Measurements from ENCODE around the gene MRPL20.
"Not testable (repeated sequence)": the region's sequence is repeated elsewhere in the genome, so short reads cannot be mapped to it uniquely, and the experiment has no call there.

Gene MRPL20

GRCh38 chr1:1437033-1437903, 30.2 kb upstream of the MRPL20 start:
- no peak for DNase-seq

- DNase-seq, result no peak
Measured at GRCh38 chr1:1436630-1437032, 29.5 kb upstream of the MRPL20 start.

GRCh38 chr1:1435911-1436629, 29.0 kb upstream of the MRPL20 start:
- no peak for DNase-seq

GRCh38 chr1:1435106-1435903, 28.2 kb upstream of the MRPL20 start, which contains the start of gene VWA1:
Gene VWA1, plus strand, starts transcription at chr1:1435690. Its CDS starts 59 bp downstream, at chr1:1435749.
- DNase-seq, result peak; percentile 86

GRCh38 chr1:1434824-1435105, 27.7 kb upstream of the MRPL20 start:
- no peak for DNase-seq

GRCh38 chr1:1434131-1434823, 27.2 kb upstream of the MRPL20 start:
- DNase-seq, result no peak

- DNase-seq, result peak; percentile 78
Measured at GRCh38 chr1:1433804-1434130, 26.7 kb upstream of the MRPL20 start.

GRCh38 chr1:1432951-1433803, 26.1 kb upstream of the MRPL20 start:
- no peak for DNase-seq

GRCh38 chr1:1432274-1432950, 25.3 kb upstream of the MRPL20 start:
- DNase-seq, result no peak

- DNase-seq, result no peak
Measured at GRCh38 chr1:1431845-1432273, 24.8 kb upstream of the MRPL20 start.

GRCh38 chr1:1430992-1431844, 24.1 kb upstream of the MRPL20 start:
- DNase-seq, result no peak

- DNase-seq, result no peak
Measured at GRCh38 chr1:1430114-1430982, 23.3 kb upstream of the MRPL20 start.

- no peak for DNase-seq
Measured at GRCh38 chr1:1429671-1430073, 22.6 kb upstream of the MRPL20 start.

- not testable (repeated sequence) for DNase-seq
Measured at GRCh38 chr1:1428967-1429366, 21.9 kb upstream of the MRPL20 start.

GRCh38 chr1:1428174-1428573, 21.1 kb upstream of the MRPL20 start:
- DNase-seq, result no peak

- no peak for DNase-seq
Measured at GRCh38 chr1:1427820-1428148, 20.7 kb upstream of the MRPL20 start.

- DNase-seq, result no peak
Measured at GRCh38 chr1:1427106-1427819, 20.2 kb upstream of the MRPL20 start.

GRCh38 chr1:1426496-1427105, 19.5 kb upstream of the MRPL20 start:
- no peak for DNase-seq
